ENCODE measurements around the gene USPL1. TPM values are rescaled to one million over a fixed set of nuclear protein-coding genes. Genes with fewer than 3 reads are reported as not detected.

USPL1 gene
- total RNA-seq, 3 donors from 2014 or later: 10.9 to 16.1 (median 11.4) TPM

- H3K9me3 ChIP-seq: no peaks in the 10 kb centered on the region
- ATAC-seq (peak; percentile 64), DNase-seq (peak in 1 of 3 donors; percentile 12)
- H3K36me3 ChIP-seq (ENCODE audit: low read depth): no peaks in the 10 kb centered on the region
- TF ChIP-seq CTCF (IDR thresholded peaks at IDR 0.05): no peak
- H3K4me3 ChIP-seq: no peak overlapping the region
- H3K4me1 ChIP-seq (ENCODE audit: low read depth): no peaks in the 10 kb centered on the region
- intact Hi-C loops (cut with DNase I, micrococcal nuclease): loop anchor here in 1 of 2 donors (10.0 kb wide), 1 partner anchor 113 kb away; the partner anchor contains the start of gene HMGB1
Measured at GRCh38 chr13:30577401-30577852, 40.3 kb upstream of the USPL1 start.

- no peak overlapping the region for H3K4me3 ChIP-seq
- no peaks in the 10 kb centered on the region for H3K4me1 ChIP-seq (ENCODE audit: low read depth)
- ATAC-seq (no peak), DNase-seq (no peak)
- no peak for TF ChIP-seq CTCF (IDR thresholded peaks at IDR 0.05)
- no peaks in the 10 kb centered on the region for H3K9me3 ChIP-seq
- no peaks in the 10 kb centered on the region for H3K36me3 ChIP-seq (ENCODE audit: low read depth)
- intact Hi-C loops (cut with DNase I, micrococcal nuclease): no loop called here
Measured at GRCh38 chr13:30580852-30581502, 36.7 kb upstream of the USPL1 start.

- Histone ChIP-seq H3K9me3 (no peaks in the 10 kb centered on the region), H3K4me3 (no peak overlapping the region), H3K36me3 (ENCODE audit: low read depth) (no peaks in the 10 kb centered on the region), H3K4me1 (ENCODE audit: low read depth) (no peaks in the 10 kb centered on the region)
- TF ChIP-seq CTCF (IDR thresholded peaks at IDR 0.05): no peak
- ATAC-seq: no peak
- DNase-seq: peak in 1 of 3 donors; percentile 40
- intact Hi-C loops (cut with DNase I, micrococcal nuclease): no loop called here
Measured at GRCh38 chr13:30581582-30581981, 36.1 kb upstream of the USPL1 start.

GRCh38 chr13:30584051-30584731 lies 33.5 kb upstream of the USPL1 start:
- no peak for TF ChIP-seq CTCF (IDR thresholded peaks at IDR 0.05)
- Histone ChIP-seq H3K36me3 (ENCODE audit: low read depth) (no peaks in the 10 kb centered on the region), H3K9me3 (no peaks in the 10 kb centered on the region), H3K4me3 (no peak overlapping the region), H3K4me1 (ENCODE audit: low read depth) (no peaks in the 10 kb centered on the region)
- intact Hi-C loops (cut with DNase I, micrococcal nuclease): no loop called here
- ATAC-seq: no peak
- DNase-seq: no peak

GRCh38 chr13:30585748-30586262 lies 31.9 kb upstream of the USPL1 start:
- no peaks in the 10 kb centered on the region for H3K4me1 ChIP-seq (ENCODE audit: low read depth)
- ATAC-seq (no peak), DNase-seq (no peak)
- H3K4me3 ChIP-seq: no peak overlapping the region
- no peak for TF ChIP-seq CTCF (IDR thresholded peaks at IDR 0.05)
- H3K36me3 ChIP-seq (ENCODE audit: low read depth): no peaks in the 10 kb centered on the region
- no peaks in the 10 kb centered on the region for H3K9me3 ChIP-seq
- intact Hi-C loops (cut with DNase I, micrococcal nuclease): no loop called here

Data from mucosa of descending colon (tissue), 3 donors.